CD14-positive monocyte (primary cell): ENCODE results near the gene HEMK1. TPM values are rescaled to one million over a fixed set of nuclear protein-coding genes. Genes with fewer than 3 reads are reported as not detected.

ENCODE experiments used
- DNase-seq, 3 donors: peaks; one replicate each; pipeline ENCODE4 v3.0.0-alpha.2; 2011 to 2022
- H2AFZ ChIP-seq: 2 replicates; pipeline ENCODE4 v1.6.0; 2012; ENCODE audit warnings: mild to moderate bottlenecking, low read depth, low read length, inconsistent platforms; ENCODE audit not compliant: insufficient read depth, poor library complexity, severe bottlenecking
- H3K27ac ChIP-seq, 2 donors: 1 replicate in 1 of 2; 2 replicates in 1 of 2; pipeline ENCODE4 v1.5.1; 2012 to 2013; ENCODE audit warnings: low read length in 2 of 2, control low read depth in 1 of 2, inconsistent platforms in 1 of 2, low read depth in 1 of 2, mild to moderate bottlenecking in 1 of 2
- H3K27me3 ChIP-seq, 2 donors: one replicate each; pipeline versions ENCODE4 v1.6.0 to v1.6.1; 2011 to 2013; ENCODE audit warnings: low read length in 2 of 2; ENCODE audit not compliant: control insufficient read depth in 2 of 2, insufficient read depth in 2 of 2
- H3K36me3 ChIP-seq, 2 donors: replicated peaks in 1 of 2; 1 replicate in 1 of 2; 2 replicates in 1 of 2; pipeline versions ENCODE4 v1.5.1 to v1.6.1; 2012 to 2013; ENCODE audit warnings: low read length in 2 of 2, control low read depth in 1 of 2, inconsistent platforms in 1 of 2, mild to moderate bottlenecking in 1 of 2; ENCODE audit not compliant: insufficient read depth in 2 of 2, control insufficient read depth in 1 of 2
- H3K4me1 ChIP-seq, 2 donors: 1 replicate in 1 of 2; 2 replicates in 1 of 2; pipeline versions ENCODE4 v1.5.1 to v1.6.1; 2012 to 2013; ENCODE audit warnings: low read length in 2 of 2, control low read depth in 1 of 2, inconsistent platforms in 1 of 2, mild to moderate bottlenecking in 1 of 2, moderate library complexity in 1 of 2; ENCODE audit not compliant: insufficient read depth in 2 of 2, control insufficient read depth in 1 of 2
- H3K4me2 ChIP-seq: replicated peaks from 2 replicates; pipeline ENCODE3; 2012; ENCODE audit warnings: low read length, moderate library complexity, mild to moderate bottlenecking; ENCODE audit not compliant: poor library complexity, severe bottlenecking; ENCODE audit errors: extremely low read depth
- H3K4me3 ChIP-seq, 3 experiments: fragments of 200-600 bp in 1 of 3; sonication (generic) in 1 of 3; replicated peaks in 1 of 3; 1 replicate in 2 of 3; 2 replicates in 1 of 3; pipeline ENCODE4 v1.5.1; 2011 to 2013; ENCODE audit warnings: low read length in 3 of 3, mild to moderate bottlenecking in 3 of 3, control low read depth in 2 of 3, low read depth in 2 of 3, inconsistent platforms in 1 of 3, moderate library complexity in 1 of 3
- H3K79me2 ChIP-seq: 2 replicates; pipeline ENCODE4 v1.6.0; 2012; ENCODE audit warnings: mild to moderate bottlenecking, control low read depth, inconsistent platforms, low read length, moderate library complexity; ENCODE audit not compliant: insufficient read depth
- H3K9ac ChIP-seq: 2 replicates; pipeline ENCODE4 v1.6.0; 2017; ENCODE audit warnings: low read length, mild to moderate bottlenecking; ENCODE audit not compliant: insufficient read depth, poor library complexity, severe bottlenecking
- H3K9me3 ChIP-seq, 2 donors: replicated peaks in 1 of 2; 1 replicate in 1 of 2; 2 replicates in 1 of 2; pipeline versions ENCODE4 v1.5.1 to v1.6.1; 2012 to 2013; ENCODE audit warnings: low read length in 2 of 2, control low read depth in 1 of 2; ENCODE audit not compliant: control insufficient read depth in 1 of 2, insufficient read depth in 1 of 2
- H4K20me1 ChIP-seq: 2 replicates; pipeline ENCODE4 v1.6.0; 2012; ENCODE audit warnings: mild to moderate bottlenecking, low read length, control low read depth, moderate library complexity; ENCODE audit not compliant: insufficient read depth
- H3K27ac Mint-ChIP-seq, 7 donors: one replicate each; pipeline ENCODE4 v1.8.0; 2020; ENCODE audit warnings: mild to moderate bottlenecking in 7 of 7, mixed read lengths in 7 of 7, moderate library complexity in 6 of 7, inconsistent platforms in 2 of 7
- H3K27me3 Mint-ChIP-seq, 3 donors: one replicate each; pipeline ENCODE4 v1.8.0; 2021 to 2022; ENCODE audit warnings: low read depth in 3 of 3, mild to moderate bottlenecking in 3 of 3, mixed read lengths in 3 of 3, moderate library complexity in 3 of 3, inconsistent platforms in 1 of 3
- H3K36me3 Mint-ChIP-seq, 2 donors: one replicate each; pipeline ENCODE4 v1.8.0; 2020; ENCODE audit warnings: mixed read lengths in 2 of 2, inconsistent platforms in 1 of 2, mild to moderate bottlenecking in 1 of 2
- H3K4me1 Mint-ChIP-seq: one replicate; pipeline ENCODE4 v1.8.0; 2020; ENCODE audit warnings: mild to moderate bottlenecking, mixed read lengths
- H3K4me3 Mint-ChIP-seq, 2 donors: one replicate each; pipeline ENCODE4 v1.8.0; 2020; ENCODE audit warnings: mild to moderate bottlenecking in 2 of 2, mixed read lengths in 2 of 2, moderate library complexity in 1 of 2
- H3K9me3 Mint-ChIP-seq, 7 donors: one replicate each; pipeline ENCODE4 v1.8.0; 2020 to 2022; ENCODE audit warnings: mixed read lengths in 7 of 7, mild to moderate bottlenecking in 6 of 7, moderate library complexity in 6 of 7, inconsistent platforms in 2 of 7
- WGBS: methylation state at CpG from one replicate; pipeline ENCODE4 v1.1.5; 2013; ENCODE audit warnings: missing lambda C conversion rate; ENCODE audit not compliant: insufficient coverage; 5-methylcytosine and 5-hydroxymethylcytosine counted together
- intact Hi-C, 2 donors: fragments of 100-400 bp; cut with micrococcal nuclease; formaldehyde crosslinking; loops; one replicate each; pipeline versions ENCODE4 v1.15.0 to v1.15.1; 2023
- polyA minus RNA-seq: library from RNA; depleted of rRNA, polyadenylated mRNA; stranded (reverse); fragments of >200 nt; gene quantifications from 2 replicates; pipeline ENCODE4 v1.2.3, GENCODE V29; 2012
- polyA plus RNA-seq, 3 donors: library from polyadenylated mRNA; depleted of rRNA in 1 of 3; unstranded in 2 of 3; stranded (reverse) in 1 of 3; fragments of 300-500 nt in 2 of 3; fragments of >200 nt in 1 of 3; fragmentation: Illumina TruSeq in 2 of 3; gene quantifications; 1 replicate in 2 of 3; 2 replicates in 1 of 3; pipeline ENCODE4 v1.2.3, GENCODE V29; 2012 to 2021
- total RNA-seq, 12 experiments: library from RNA in 1 of 12; stranded (reverse) in 1 of 12; fragments of 120-200 nt in 1 of 12; gene quantifications; one replicate each; pipeline ENCODE4 v1.2.4 and lab custom pipeline; 2013 to 2026; ENCODE audit warnings: mixed read lengths in 6 of 12, inconsistent platforms in 1 of 12
- TF ChIP-seq, protein P1 (sequence below): fragments of 200-600 bp; IDR thresholded peaks from one replicate; pipeline ENCODE4 v1.8.0; 2022; ENCODE audit warnings: antibody characterized with exemption, mild to moderate bottlenecking

HEMK1 gene, protein sequence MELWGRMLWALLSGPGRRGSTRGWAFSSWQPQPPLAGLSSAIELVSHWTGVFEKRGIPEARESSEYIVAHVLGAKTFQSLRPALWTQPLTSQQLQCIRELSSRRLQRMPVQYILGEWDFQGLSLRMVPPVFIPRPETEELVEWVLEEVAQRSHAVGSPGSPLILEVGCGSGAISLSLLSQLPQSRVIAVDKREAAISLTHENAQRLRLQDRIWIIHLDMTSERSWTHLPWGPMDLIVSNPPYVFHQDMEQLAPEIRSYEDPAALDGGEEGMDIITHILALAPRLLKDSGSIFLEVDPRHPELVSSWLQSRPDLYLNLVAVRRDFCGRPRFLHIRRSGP
- total RNA-seq (2013) = 12.8 TPM
- polyA plus RNA-seq = 10 to 100 TPM; 10.1 to 14.0 (median 12.1) TPM
- polyA minus RNA-seq = 2.9 and 3.1 TPM in 2 replicates
- total RNA-seq (lab: John Stamatoyannopoulos, UW) = 1.3 to 11.7 (median 6.5) reads per million in 11 experiments

GRCh38 chr3:50568947-50569749, at the start of gene HEMK1:
Gene HEMK1, plus strand, starts transcription at chr3:50569522. Its CDS starts 1,583 bp downstream, at chr3:50571105.
- H3K9me3 ChIP-seq = no peaks in the 10 kb centered on the region
- H3K4me3 ChIP-seq = peak within 1 kb of the TSS; percentile 60 to 88 (median 63)
- peaks cover 0 to 6% of the 10 kb centered on the region in 2 donors for H3K27me3 ChIP-seq
- TF ChIP-seq, protein P1, sequence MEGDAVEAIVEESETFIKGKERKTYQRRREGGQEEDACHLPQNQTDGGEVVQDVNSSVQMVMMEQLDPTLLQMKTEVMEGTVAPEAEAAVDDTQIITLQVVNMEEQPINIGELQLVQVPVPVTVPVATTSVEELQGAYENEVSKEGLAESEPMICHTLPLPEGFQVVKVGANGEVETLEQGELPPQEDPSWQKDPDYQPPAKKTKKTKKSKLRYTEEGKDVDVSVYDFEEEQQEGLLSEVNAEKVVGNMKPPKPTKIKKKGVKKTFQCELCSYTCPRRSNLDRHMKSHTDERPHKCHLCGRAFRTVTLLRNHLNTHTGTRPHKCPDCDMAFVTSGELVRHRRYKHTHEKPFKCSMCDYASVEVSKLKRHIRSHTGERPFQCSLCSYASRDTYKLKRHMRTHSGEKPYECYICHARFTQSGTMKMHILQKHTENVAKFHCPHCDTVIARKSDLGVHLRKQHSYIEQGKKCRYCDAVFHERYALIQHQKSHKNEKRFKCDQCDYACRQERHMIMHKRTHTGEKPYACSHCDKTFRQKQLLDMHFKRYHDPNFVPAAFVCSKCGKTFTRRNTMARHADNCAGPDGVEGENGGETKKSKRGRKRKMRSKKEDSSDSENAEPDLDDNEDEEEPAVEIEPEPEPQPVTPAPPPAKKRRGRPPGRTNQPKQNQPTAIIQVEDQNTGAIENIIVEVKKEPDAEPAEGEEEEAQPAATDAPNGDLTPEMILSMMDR = no peak
- peak within 1 kb of the TSS; percentile 49 to 87 for H3K27ac ChIP-seq
- Mint-ChIP-seq H3K27me3 (peaks cover 7 to 13% (median 9%) of the 10 kb centered on the region in 3 donors), H3K27ac (peak within 1 kb of the TSS; percentile 85 to 97 (median 92)), H3K4me1 (peaks cover 43% of the 10 kb centered on the region), H3K9me3 (peaks cover 0 to 4% (median 0%) of the 10 kb centered on the region in 7 donors), H3K36me3 (peaks cover 4 to 11% of the 10 kb centered on the region in 2 donors), H3K4me3 (peak within 1 kb of the TSS; percentile 94 to 97)
- peak; percentile 85 to 89 (median 88) for DNase-seq
- H3K79me2 ChIP-seq = peaks cover 9% of the 10 kb centered on the region
- H2AFZ ChIP-seq = peak within 1 kb of the TSS; percentile 88
- peaks cover 29 to 52% of the 10 kb centered on the region in 2 donors for H3K4me1 ChIP-seq
- under 1% methylated on average over 44 of the region's 55 CpGs for WGBS
- H3K9ac ChIP-seq = peak within 1 kb of the TSS; percentile 77
- H4K20me1 ChIP-seq = no peaks in the 10 kb centered on the region
- intact Hi-C loops = no loop called here
- peak within 1 kb of the TSS; percentile 92 for H3K4me2 ChIP-seq
- peaks cover 0 to 7% of the 10 kb centered on the region in 2 donors for H3K36me3 ChIP-seq

- Mint-ChIP-seq H3K4me3 (no peak overlapping the region), H3K27me3 (peaks cover 10 to 11% (median 11%) of the 10 kb centered on the region in 3 donors), H3K4me1 (peaks cover 13% of the 10 kb centered on the region), H3K27ac (no peak overlapping the region), H3K9me3 (no peaks in the 10 kb centered on the region), H3K36me3 (no peaks in the 10 kb centered on the region)
- TF ChIP-seq, protein P1 = no peak
- H3K27ac ChIP-seq = no peak overlapping the region
- no peaks in the 10 kb centered on the region for H3K9me3 ChIP-seq
- H3K36me3 ChIP-seq = no peaks in the 10 kb centered on the region
- no peak overlapping the region for H3K9ac ChIP-seq
- no peak overlapping the region for H3K4me2 ChIP-seq
- H3K4me3 ChIP-seq = no peak overlapping the region
- H3K79me2 ChIP-seq = no peaks in the 10 kb centered on the region
- intact Hi-C loops = no loop called here
- H3K4me1 ChIP-seq = peaks cover 10 to 14% of the 10 kb centered on the region in 2 donors
- no peak overlapping the region for H2AFZ ChIP-seq
- WGBS = 86% methylated on average over 3 of the region's 3 CpGs
- DNase-seq = no peak
- H3K27me3 ChIP-seq = peaks cover 0 to 2% of the 10 kb centered on the region in 2 donors
- H4K20me1 ChIP-seq = no peaks in the 10 kb centered on the region
These were observed 48.5 kb upstream of the HEMK1 start for GRCh38 chr3:50520849-50521248.
